Ovary (tissue), 9 donors: Measurements from ENCODE around the gene KLHL33. TPM values are rescaled to one million over a fixed set of nuclear protein-coding genes. Genes with fewer than 3 reads are reported as not detected.

Source experiments
- DNase-seq, 5 donors: peaks; one replicate each; pipeline ENCODE4 v3.0.0-alpha.2; 2019 to 2020
- H3K27ac ChIP-seq, 2 donors: fragments of 200-600 bp; one replicate each; pipeline versions ENCODE4 v1.5.1 to v1.8.0; 2019 to 2022
- H3K27me3 ChIP-seq: fragments of 200-600 bp; one replicate; pipeline ENCODE4 v1.8.0; 2022
- H3K36me3 ChIP-seq: fragments of 200-600 bp; sonication (generic); one replicate; pipeline ENCODE4 v1.5.1; 2019
- H3K4me1 ChIP-seq: one replicate; pipeline ENCODE4 v1.8.1; 2013; ENCODE audit warnings: mild to moderate bottlenecking, moderate library complexity; ENCODE audit not compliant: insufficient read depth
- H3K4me3 ChIP-seq: fragments of 200-600 bp; sonication (generic); one replicate; pipeline ENCODE4 v1.5.1; 2017
- H3K9me3 ChIP-seq, 2 donors: fragments of 200-600 bp in 1 of 2; sonication (generic) in 1 of 2; one replicate each; pipeline versions ENCODE4 v1.5.1 to v1.8.1; 2013 to 2019; ENCODE audit warnings: mild to moderate bottlenecking in 1 of 2, moderate library complexity in 1 of 2
- EP300 ChIP-seq: sonication (generic); formaldehyde crosslinking; IDR thresholded peaks from one replicate; pipeline ENCODE4 v1.6.1; 2017; ENCODE audit warnings: antibody characterized with exemption
- POLR2A ChIP-seq: fragments of 450-650 bp; IDR thresholded peaks from one replicate; pipeline ENCODE4 v1.6.1; 2017; ENCODE audit warnings: antibody characterized with exemption, mild to moderate bottlenecking, moderate library complexity
- WGBS, 3 donors: extraction: QIAGEN DNeasy Blood & Tissue Kit in 1 of 3; methylation state at CpG; one replicate each; pipeline versions ENCODE4 v1.1.5 to v1.1.7; 2013 to 2017; 5-methylcytosine and 5-hydroxymethylcytosine counted together
- intact Hi-C, 4 donors: fragments of 100-400 bp; cut with DNase I; formaldehyde crosslinking; loops; one replicate each; pipeline versions ENCODE4 v1.11.0 to v1.15.1; 2022 to 2023
- polyA plus RNA-seq, 2 donors: library from polyadenylated mRNA; stranded (reverse); fragments of 200-250 nt in 1 of 2; fragments of 350-450 nt in 1 of 2; fragmentation: Illumina TruSeq in 1 of 2; extraction: RNeasy Lipid Tissue Mini Kit (QIAGEN cat#74804) in 1 of 2; gene quantifications; one replicate each; pipeline ENCODE4 v1.2.3, GENCODE V29; 2013 to 2014
- total RNA-seq, 7 donors: library from RNA; depleted of rRNA in 2 of 7; stranded (reverse); fragments of >200 nt in 2 of 7; fragmentation: NEBNext Ultra II Directional in 3 of 7; extraction: Animal tissue kit (Norgen Biotek cat#: 25700) in 3 of 7; gene quantifications; one replicate each; pipeline versions ENCODE4 v1.1.0 to v1.2.4, GENCODE V29; 2016 to 2023
- TF ChIP-seq, protein P1 (sequence below), 3 donors: fragments of 450-650 bp in 2 of 3; fragments of 200-600 bp in 1 of 3; IDR thresholded peaks; one replicate each; pipeline versions ENCODE4 v1.5.1 to v1.8.0; 2016 to 2022; ENCODE audit warnings: antibody characterized with exemption in 3 of 3, mild to moderate bottlenecking in 1 of 3
- donor health status: DM: no; HTN: no; CAD: no; lungs with moderate emphysema.
- donor health status: DM: no; HTN: no; CAD: no.
- donor health status: Bipolar disorder and iron deficiency.
- donor health status: DM: yes; HTN: yes; CAD: no.
- donor health status: DM: no; HTN: no; CAD: no.
- donor health status: DM: yes; HTN: yes; CAD: no.

Gene KLHL33
- total and polyA plus RNA-seq, 9 donors: under 0.01 to 1.2 (median 0.73) TPM

DNA sequence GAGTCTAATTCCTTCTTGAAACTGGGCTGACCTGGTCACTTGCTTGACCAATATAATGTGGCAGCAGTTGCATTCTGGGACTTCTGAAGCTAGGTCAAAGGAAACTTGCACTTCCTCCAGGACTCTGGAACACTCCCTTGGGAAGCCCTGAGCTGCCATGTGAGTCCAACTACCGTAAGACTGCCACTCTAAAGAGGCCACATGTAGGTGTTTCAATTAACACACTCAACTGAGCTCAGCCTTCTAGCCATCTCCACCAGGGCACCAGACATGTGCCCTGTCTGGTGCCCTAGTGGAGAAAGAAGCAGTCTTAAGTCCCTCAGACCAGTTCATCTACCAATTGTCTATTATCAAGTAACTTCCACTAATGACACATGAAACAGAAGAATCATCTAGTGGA lies 16.5 kb downstream of the KLHL33 start:
- no peak overlapping the region for H3K27ac ChIP-seq
- TF ChIP-seq POLR2A (no peak), EP300 (no peak)
- TF ChIP-seq, protein P1, sequence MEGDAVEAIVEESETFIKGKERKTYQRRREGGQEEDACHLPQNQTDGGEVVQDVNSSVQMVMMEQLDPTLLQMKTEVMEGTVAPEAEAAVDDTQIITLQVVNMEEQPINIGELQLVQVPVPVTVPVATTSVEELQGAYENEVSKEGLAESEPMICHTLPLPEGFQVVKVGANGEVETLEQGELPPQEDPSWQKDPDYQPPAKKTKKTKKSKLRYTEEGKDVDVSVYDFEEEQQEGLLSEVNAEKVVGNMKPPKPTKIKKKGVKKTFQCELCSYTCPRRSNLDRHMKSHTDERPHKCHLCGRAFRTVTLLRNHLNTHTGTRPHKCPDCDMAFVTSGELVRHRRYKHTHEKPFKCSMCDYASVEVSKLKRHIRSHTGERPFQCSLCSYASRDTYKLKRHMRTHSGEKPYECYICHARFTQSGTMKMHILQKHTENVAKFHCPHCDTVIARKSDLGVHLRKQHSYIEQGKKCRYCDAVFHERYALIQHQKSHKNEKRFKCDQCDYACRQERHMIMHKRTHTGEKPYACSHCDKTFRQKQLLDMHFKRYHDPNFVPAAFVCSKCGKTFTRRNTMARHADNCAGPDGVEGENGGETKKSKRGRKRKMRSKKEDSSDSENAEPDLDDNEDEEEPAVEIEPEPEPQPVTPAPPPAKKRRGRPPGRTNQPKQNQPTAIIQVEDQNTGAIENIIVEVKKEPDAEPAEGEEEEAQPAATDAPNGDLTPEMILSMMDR (IDR thresholded peaks at IDR 0.05): no peak
- intact Hi-C loops: no loop called here
- H3K4me3 ChIP-seq: no peak overlapping the region
- DNase-seq: no peak
- H3K27me3 ChIP-seq: no peaks in the 10 kb centered on the region
- no peaks in the 10 kb centered on the region for H3K9me3 ChIP-seq
- no peaks in the 10 kb centered on the region for H3K4me1 ChIP-seq
- H3K36me3 ChIP-seq: no peaks in the 10 kb centered on the region
- 75 to 85% (median 78%) methylated on average over 1 of the region's 1 CpG for WGBS, 3 donors

DNA sequence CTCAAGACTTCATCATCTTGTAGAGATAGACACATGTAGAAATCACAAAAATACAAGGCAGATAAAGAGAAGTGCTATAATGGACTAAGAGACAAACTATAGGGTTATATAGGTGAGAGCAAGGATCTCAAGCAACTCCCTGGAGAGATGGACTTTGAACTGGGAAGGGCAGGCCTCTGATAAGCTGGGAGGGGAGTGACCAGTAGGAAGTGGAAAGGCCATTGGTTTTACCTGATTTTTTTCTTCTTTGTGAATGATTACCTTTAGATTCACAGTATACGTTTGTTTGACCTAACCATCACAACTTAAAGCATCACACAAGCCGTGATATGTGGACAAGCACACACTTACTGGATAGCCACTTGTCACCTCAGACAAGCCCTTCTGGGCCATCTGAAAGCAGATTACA lies 17.5 kb downstream of the KLHL33 start:
- Histone ChIP-seq H3K4me3 (no peak overlapping the region), H3K9me3 (no peaks in the 10 kb centered on the region), H3K27me3 (no peaks in the 10 kb centered on the region), H3K27ac (no peak overlapping the region), H3K4me1 (no peaks in the 10 kb centered on the region), H3K36me3 (no peaks in the 10 kb centered on the region)
- DNase-seq: no peak
- intact Hi-C loops: no loop called here
- TF ChIP-seq POLR2A (no peak), EP300 (no peak)
- TF ChIP-seq, protein P1 (IDR thresholded peaks at IDR 0.05): no peak
- 90 to 94% (median 92%) methylated on average over 2 of the region's 2 CpGs for WGBS, 3 donors

- intact Hi-C loops: no loop called here
- no peak overlapping the region for H3K27ac ChIP-seq
- H3K4me3 ChIP-seq: no peak overlapping the region
- 61 to 74% (median 73%) methylated on average over 7 of the region's 7 CpGs for WGBS, 3 donors
- no peaks in the 10 kb centered on the region for H3K4me1 ChIP-seq
- no peaks in the 10 kb centered on the region for H3K36me3 ChIP-seq
- no peak for DNase-seq
- H3K9me3 ChIP-seq: no peaks in the 10 kb centered on the region
- H3K27me3 ChIP-seq: no peaks in the 10 kb centered on the region
- no peak for TF ChIP-seq POLR2A
- TF ChIP-seq, protein P1 (IDR thresholded peaks at IDR 0.05): no peak
- no peak for TF ChIP-seq EP300
Observed at GRCh38 chr14:20417250-20418186, 18.4 kb downstream of the KLHL33 start.

GRCh38 chr14:20416223-20416622 lies 19.7 kb downstream of the KLHL33 start:
- Histone ChIP-seq H3K4me3 (no peak overlapping the region), H3K4me1 (no peaks in the 10 kb centered on the region), H3K27ac (no peak overlapping the region), H3K27me3 (no peaks in the 10 kb centered on the region), H3K36me3 (no peaks in the 10 kb centered on the region), H3K9me3 (no peaks in the 10 kb centered on the region)
- 89 to 94% (median 92%) methylated on average over 2 of the region's 2 CpGs for WGBS, 3 donors
- TF ChIP-seq EP300 (no peak), POLR2A (no peak)
- TF ChIP-seq, protein P1 (IDR thresholded peaks at IDR 0.05): no peak
- intact Hi-C loops: no loop called here
- DNase-seq: no peak
